HG03378 (cell line): ENCODE data around the gene LORICRIN.

ENCODE experiments used
- ATAC-seq: cut with Tn5 transposase; IDR thresholded peaks from one replicate; pipeline ENCODE4 v1.9.1; 2021; ENCODE audit warnings: mild to moderate bottlenecking, moderate library complexity; ENCODE audit not compliant: unreplicated experiment

Gene LORICRIN

GRCh38 chr1:153293851-153294250 lies 34.4 kb downstream of the LORICRIN start:
- ATAC-seq = no peak

DNA sequence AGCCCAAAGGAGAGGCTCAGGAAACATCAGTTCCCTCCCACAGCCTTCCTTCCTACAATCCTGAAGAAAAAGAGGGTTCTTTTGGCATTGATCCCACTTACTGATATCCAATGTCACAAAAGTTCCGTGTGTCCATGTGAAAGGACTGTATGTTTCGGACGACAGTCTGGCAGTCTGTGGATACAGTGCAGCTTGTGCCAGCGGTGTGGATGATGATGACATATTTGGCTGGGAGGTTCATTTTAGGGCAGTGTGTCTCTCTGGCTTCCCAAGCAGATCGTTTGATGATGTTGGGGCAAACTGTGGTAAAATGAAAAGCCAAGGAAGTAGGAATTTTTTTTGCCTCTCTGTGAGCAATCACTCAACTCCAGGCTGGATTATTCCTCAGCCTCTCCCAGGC lies 42.8 kb downstream of the LORICRIN start:
- no peak for ATAC-seq

DNA sequence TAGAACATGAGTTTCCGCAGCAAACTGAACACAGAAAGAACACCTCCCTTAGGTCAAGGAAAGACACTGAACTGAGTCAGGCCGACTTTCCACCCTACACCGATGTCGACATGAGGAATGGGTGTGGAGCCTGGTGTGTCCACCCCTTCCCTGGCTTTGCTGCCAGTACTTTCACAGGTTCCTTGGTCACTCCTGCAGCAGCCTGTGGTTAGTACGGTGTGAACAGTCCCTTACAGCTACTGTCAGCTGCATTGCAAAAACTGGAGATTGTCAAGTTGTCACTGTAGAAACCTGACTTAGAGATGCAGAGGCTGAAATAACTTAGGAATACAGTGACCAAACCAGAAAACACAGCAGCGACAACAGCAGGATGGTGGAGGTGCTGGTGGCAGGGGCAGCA lies 46.2 kb downstream of the LORICRIN start:
- no peak for ATAC-seq

DNA sequence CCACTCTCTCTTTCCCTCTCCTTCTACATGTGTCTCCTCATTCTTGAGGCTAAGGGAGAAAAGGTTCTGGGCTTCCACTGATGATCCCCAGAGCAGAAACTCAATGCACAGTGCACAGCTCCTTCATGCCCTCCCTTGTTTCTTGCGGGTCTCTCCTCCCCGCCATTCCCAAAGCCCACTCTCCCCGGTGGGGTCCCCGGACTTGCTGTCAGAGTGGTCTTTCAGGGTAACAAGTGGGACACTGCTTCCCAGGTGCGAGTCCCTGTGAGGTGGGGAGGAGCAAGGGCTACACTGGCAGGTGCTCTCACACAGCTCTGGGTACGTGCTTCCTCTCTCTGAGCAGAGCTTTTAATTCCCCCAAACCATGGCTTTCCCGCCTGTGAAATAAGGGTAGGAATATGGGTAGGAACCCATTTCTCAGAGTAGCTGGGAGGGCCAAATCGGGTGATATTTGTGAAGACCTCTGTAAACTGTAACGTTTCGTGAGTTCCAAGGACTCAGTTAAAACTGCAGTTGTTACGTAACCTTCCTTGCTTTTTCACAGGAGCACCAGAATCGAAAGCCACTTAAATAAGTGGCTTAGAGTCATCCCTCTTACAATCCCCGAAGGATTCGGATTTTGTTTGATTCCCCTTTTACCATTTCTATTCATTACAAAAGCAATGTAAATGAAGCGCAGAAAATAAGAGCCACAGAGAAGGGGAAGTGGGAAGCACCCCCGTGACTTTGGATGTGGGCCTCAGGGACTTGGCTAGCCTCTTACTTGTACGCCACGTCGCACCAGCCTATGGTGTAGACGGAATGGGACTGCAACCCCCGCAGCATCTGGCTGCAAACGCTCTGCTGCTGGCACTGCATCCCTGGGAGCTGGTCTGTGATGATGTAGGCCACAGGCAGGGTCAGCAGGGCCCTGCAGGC lies 47.1 kb downstream of the LORICRIN start:
- no peak for ATAC-seq

DNA sequence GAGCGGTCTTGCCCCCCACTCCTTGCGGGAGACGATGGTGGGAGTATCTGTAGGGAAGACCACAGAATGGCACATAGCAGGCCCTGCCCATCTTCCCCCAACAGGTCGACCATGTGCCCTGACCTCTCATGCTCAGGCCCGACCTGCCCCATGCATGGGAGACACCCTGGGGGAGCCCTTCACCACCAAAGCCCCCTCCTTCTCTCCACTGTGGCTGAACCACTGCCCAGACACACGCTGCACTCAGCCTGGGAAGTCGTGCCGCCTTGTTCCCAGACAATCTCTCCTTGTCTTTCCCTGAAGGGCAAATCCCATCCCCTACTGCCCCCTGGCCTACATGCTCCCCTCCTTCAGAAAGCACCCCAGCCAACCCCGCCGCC lies 47.7 kb downstream of the LORICRIN start:
- no peak for ATAC-seq

DNA sequence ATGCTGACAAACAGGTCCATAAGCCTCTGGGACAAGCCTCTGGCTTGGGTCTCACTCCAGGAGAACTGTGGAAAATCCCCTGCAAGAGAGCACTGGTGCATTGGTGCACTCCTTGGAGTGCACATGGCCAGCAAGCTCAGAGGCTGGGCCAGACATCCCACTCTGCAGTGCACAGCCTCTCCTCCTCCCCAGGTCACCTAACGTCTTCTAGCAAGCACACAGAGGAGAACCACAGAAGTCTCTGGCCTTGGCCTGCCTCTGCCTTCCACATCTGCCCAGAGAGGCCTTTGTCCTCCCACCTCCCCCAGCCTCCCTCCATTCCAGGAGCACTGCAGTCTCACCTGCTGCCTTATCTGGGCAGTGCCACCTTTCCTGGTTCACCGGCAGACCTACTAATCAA lies 49.1 kb downstream of the LORICRIN start:
- ATAC-seq = no peak

DNA sequence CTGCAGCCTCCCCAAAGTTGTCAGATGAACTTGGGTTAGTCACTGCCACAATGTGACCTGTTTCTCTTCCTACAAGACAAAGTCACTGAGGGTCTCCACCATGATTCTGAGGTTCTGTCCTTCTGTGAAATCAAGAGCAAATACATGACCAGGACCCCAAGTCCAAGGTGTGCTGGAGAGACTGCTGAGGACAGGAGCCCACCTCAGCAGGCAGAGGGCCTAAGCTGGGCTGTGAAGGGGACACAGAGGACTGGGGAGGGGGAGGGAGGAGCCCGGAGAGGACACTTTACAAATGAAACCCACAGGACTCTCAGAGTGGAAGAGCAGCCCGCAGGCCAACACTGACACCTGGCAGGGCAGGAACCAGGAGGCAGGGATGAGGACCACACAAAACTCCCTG lies 50.0 kb downstream of the LORICRIN start:
- no peak for ATAC-seq

GRCh38 chr1:153310526-153310925 lies 51.0 kb downstream of the LORICRIN start:
- no peak for ATAC-seq
